K562 (cell line): ENCODE data around the gene G6PC2. TPM values are rescaled to one million over a fixed set of nuclear protein-coding genes. Genes with fewer than 3 reads are reported as not detected.

ENCODE experiments used
- BRF1 ChIP-seq: IDR thresholded peaks from 3 replicates; pipeline ENCODE4 v1.6.1; 2011; ENCODE audit warnings: borderline replicate concordance, mild to moderate bottlenecking; ENCODE audit not compliant: insufficient read length; ENCODE audit errors: extremely low read depth
- CCNT2 ChIP-seq: IDR thresholded peaks from 2 replicates; pipeline ENCODE4 v1.6.1; 2011; ENCODE audit warnings: borderline replicate concordance, low read depth, mild to moderate bottlenecking, moderate library complexity, mixed read lengths, low read length; ENCODE audit not compliant: insufficient read length; ENCODE audit errors: extremely low read depth
- CHD4 ChIP-seq: fragments of 200-600 bp; sonication (generic); IDR thresholded peaks from 3 replicates; pipeline ENCODE4 v1.6.1; 2012; ENCODE audit warnings: low read depth, mild to moderate bottlenecking, mixed read lengths, low read length, inconsistent platforms; ENCODE audit not compliant: insufficient read depth, insufficient replicate concordance, poor library complexity, severe bottlenecking
- HEY1 ChIP-seq: fragments of 250-450 bp; sonication (Bioruptor Pico); IDR thresholded peaks from 2 replicates; pipeline ENCODE4 v1.5.0; 2020; ENCODE audit warnings: mild to moderate bottlenecking, moderate library complexity, borderline replicate concordance
- HMGXB4 ChIP-seq: sonication (generic); formaldehyde crosslinking; IDR thresholded peaks from 2 replicates; pipeline ENCODE4 v1.8.1; 2023; ENCODE audit warnings: mild to moderate bottlenecking, missing genetic modification reagents
- MTA3 ChIP-seq: fragments of 450-650 bp; formaldehyde crosslinking; IDR thresholded peaks from 2 replicates; pipeline ENCODE4 v1.6.1; 2017; ENCODE audit warnings: mild to moderate bottlenecking, borderline replicate concordance
- MXI1 ChIP-seq: IDR thresholded peaks from 2 replicates; pipeline ENCODE4 v1.6.1; 2011; ENCODE audit warnings: low read depth, mild to moderate bottlenecking, improper control_type of control experiment, low read length
- NCOA2 ChIP-seq, 2 experiments: fragments of 450-650 bp; IDR thresholded peaks; 2 replicates each; pipeline ENCODE4 v1.6.1; 2018; ENCODE audit warnings: mild to moderate bottlenecking in 2 of 2, moderate library complexity in 1 of 2; ENCODE audit not compliant: partially characterized antibody in 2 of 2
- POLR2B ChIP-seq: fragments of 450-650 bp; IDR thresholded peaks from 2 replicates; pipeline ENCODE4 v1.6.1; 2018; ENCODE audit warnings: low read depth; ENCODE audit not compliant: partially characterized antibody
- RBM34 ChIP-seq: fragments of 200-400 bp; formaldehyde crosslinking; IDR thresholded peaks from 2 replicates; pipeline ENCODE4 v1.6.1; 2018; ENCODE audit warnings: low read length, borderline replicate concordance; ENCODE audit not compliant: insufficient read depth
- SIN3B ChIP-seq: fragments of 450-650 bp; IDR thresholded peaks from 2 replicates; pipeline ENCODE4 v1.6.1; 2017; ENCODE audit warnings: low read depth, mild to moderate bottlenecking, moderate library complexity
- SIRT6 ChIP-seq: IDR thresholded peaks from one replicate; pipeline ENCODE4 v1.6.1; 2012; ENCODE audit warnings: low read depth, mild to moderate bottlenecking, control low read depth, inconsistent platforms, low read length, moderate library complexity
- SREBF1 ChIP-seq: fragments of 150-350 bp; IDR thresholded peaks from 2 replicates; pipeline ENCODE4 v1.6.1; 2014; ENCODE audit warnings: antibody characterized with exemption, low read depth, low read length, borderline replicate concordance
- SRF ChIP-seq, 2 experiments: fragments of 250-450, 450-650 bp in 1 of 2; sonication (Bioruptor Pico) in 1 of 2; sonication (generic) in 1 of 2; formaldehyde crosslinking; IDR thresholded peaks; 2 replicates each; pipeline versions ENCODE4 v1.5.0 to v1.5.1; 2020 to 2022; ENCODE audit warnings: mild to moderate bottlenecking in 1 of 2, missing genetic modification reagents in 1 of 2
- TSC22D4 ChIP-seq: fragments of 450-650 bp; IDR thresholded peaks from 2 replicates; pipeline ENCODE4 v1.6.1; 2016; ENCODE audit warnings: missing genetic modification characterization, missing biosample characterization, control low read depth
- ZFP36 ChIP-seq: fragments of 150-350 bp; IDR thresholded peaks from 2 replicates; pipeline ENCODE4 v1.6.1; 2018; ENCODE audit warnings: low read length, low read depth; ENCODE audit not compliant: partially characterized antibody
- ZNF76 ChIP-seq: fragments of 250-450 bp; sonication (Bioruptor Pico); IDR thresholded peaks from 2 replicates; pipeline ENCODE4 v1.4.0; 2020; ENCODE audit warnings: mild to moderate bottlenecking, moderate library complexity, borderline replicate concordance
- ZNF780A ChIP-seq: fragments of 250-450 bp; sonication (Bioruptor Pico); IDR thresholded peaks from 2 replicates; pipeline ENCODE4 v1.5.0; 2021; ENCODE audit warnings: mild to moderate bottlenecking
- polyA plus RNA-seq, 8 experiments: library from polyadenylated mRNA; depleted of rRNA in 4 of 8; stranded (reverse) in 5 of 8; unstranded in 3 of 8; fragments of >200 nt; fragmentation: Nextera tagmentation in 2 of 8; fragmentation: Illumina TruSeq in 1 of 8; extraction: Ambion mirVana in 2 of 8; extraction: Trizol in 1 of 8; gene quantifications; 2 replicates each; pipeline versions ENCODE4 v1.2.1 to v1.2.3, GENCODE V29; 2011 to 2014; ENCODE audit warnings: inconsistent platforms in 1 of 8, missing spikeins in 1 of 8
- total RNA-seq, 7 experiments: library from RNA; depleted of rRNA in 6 of 7; stranded (reverse); fragments of >200 nt in 6 of 7; fragmentation: Illumina TruSeq in 2 of 7; extraction: Trizol in 2 of 7; gene quantifications; 2 replicates each; pipeline versions ENCODE4 v1.2.1 to v1.2.3, GENCODE V29; 2011 to 2021; ENCODE audit warnings: low replicate concordance in 1 of 7
- TF ChIP-seq, protein P1 (sequence below): fragments of 450-650 bp; IDR thresholded peaks from 2 replicates; pipeline ENCODE4 v1.6.1; 2017; ENCODE audit warnings: antibody characterized with exemption
- TF ChIP-seq, protein P2 (sequence below): sonication (generic); formaldehyde crosslinking; IDR thresholded peaks from 2 replicates; pipeline ENCODE4 v1.9.0; 2022; ENCODE audit warnings: mild to moderate bottlenecking, missing genetic modification reagents
- TF ChIP-seq, protein P3 (sequence below), 2 experiments: fragments of 450-650 bp in 1 of 2; sonication (generic) in 1 of 2; formaldehyde crosslinking; conservative IDR thresholded peaks; 2 replicates each; pipeline versions ENCODE4 v1.4.0 to v1.8.1; 2020 to 2022; ENCODE audit warnings: mild to moderate bottlenecking in 1 of 2, missing genetic modification reagents in 1 of 2

Gene G6PC2
- total and polyA plus RNA-seq, 9 of the 15 experiments (the other 6 are each of a cell fraction or from before 2014, with no cell fraction given), result 0.03 to 0.15 TPM; not detected in 7

DNA sequence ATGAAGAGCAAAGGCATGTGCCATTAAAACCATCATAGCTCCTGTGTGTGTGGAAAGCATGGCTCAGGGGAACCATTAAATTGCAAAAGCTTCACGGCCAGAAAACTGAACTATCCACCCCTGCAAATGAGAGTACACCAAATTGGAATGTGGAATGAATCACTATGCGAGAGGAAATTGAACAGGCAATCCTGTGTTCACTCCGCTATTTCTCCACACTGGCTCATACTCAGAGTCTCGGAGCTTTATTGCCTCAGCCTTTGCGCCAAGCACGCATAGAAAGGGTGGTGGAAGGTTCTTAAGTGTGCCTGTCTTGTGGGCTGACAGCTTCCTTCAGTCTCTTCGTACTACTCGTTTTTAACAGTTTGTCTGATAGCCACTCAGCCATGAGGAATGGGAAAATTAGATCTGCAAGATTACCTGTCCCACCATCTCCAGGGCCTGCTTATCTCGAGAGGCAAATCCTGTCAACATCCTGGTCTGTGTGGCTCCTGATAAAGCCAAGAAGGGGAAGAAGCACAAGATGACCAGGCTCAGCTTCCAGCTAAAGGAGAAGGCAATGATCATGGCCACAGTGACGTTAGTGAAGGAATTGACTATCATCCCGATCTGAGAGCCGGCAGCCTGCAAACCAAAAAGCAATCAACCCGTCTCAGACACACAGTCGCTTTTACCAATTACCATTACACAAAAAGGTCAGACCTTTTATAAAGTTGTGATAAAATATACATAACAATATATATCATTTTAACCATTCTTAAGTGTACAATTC lies 34.9 kb downstream of the G6PC2 start (continued):
- TF ChIP-seq, protein P1, sequence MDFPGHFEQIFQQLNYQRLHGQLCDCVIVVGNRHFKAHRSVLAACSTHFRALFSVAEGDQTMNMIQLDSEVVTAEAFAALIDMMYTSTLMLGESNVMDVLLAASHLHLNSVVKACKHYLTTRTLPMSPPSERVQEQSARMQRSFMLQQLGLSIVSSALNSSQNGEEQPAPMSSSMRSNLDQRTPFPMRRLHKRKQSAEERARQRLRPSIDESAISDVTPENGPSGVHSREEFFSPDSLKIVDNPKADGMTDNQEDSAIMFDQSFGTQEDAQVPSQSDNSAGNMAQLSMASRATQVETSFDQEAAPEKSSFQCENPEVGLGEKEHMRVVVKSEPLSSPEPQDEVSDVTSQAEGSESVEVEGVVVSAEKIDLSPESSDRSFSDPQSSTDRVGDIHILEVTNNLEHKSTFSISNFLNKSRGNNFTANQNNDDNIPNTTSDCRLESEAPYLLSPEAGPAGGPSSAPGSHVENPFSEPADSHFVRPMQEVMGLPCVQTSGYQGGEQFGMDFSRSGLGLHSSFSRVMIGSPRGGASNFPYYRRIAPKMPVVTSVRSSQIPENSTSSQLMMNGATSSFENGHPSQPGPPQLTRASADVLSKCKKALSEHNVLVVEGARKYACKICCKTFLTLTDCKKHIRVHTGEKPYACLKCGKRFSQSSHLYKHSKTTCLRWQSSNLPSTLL, result 0 out of 2 replicates have a peak, but pooled peaks have one; percentile 23
- TF ChIP-seq POLR2B (no peak), ZNF76 (CRISPR knock-in tag) (0 out of 2 replicates have a peak, but pooled peaks have one; percentile 0), SREBF1 (peak; percentile 77; the same call in 1 of the 2 replicates), ZFP36 (peak; percentile 7), NCOA2 (IDR thresholded peaks at IDR 0.05; ENCODE audit: partially characterized antibody in 2 of 2) (peak; percentile 54 to 78), SIN3B (no peak), MTA3 (peak; percentile 98), SIRT6 (no peak), CCNT2 (peak; percentile 100), CHD4 (no peak), BRF1 (no peak), HEY1 (CRISPR knock-in tag) (peak; percentile 86; the same call in 1 of the 2 replicates), SRF (CRISPR knock-in tag; IDR thresholded peaks at IDR 0.05) (no peak; a peak in 2 of 4 replicates), MXI1 (peak; percentile 66; the same call in 1 of the 2 replicates), RBM34 (no peak), TSC22D4 (tag) (no peak), HMGXB4 (no peak), ZNF780A (CRISPR knock-in tag) (no peak)
- TF ChIP-seq, protein P2, sequence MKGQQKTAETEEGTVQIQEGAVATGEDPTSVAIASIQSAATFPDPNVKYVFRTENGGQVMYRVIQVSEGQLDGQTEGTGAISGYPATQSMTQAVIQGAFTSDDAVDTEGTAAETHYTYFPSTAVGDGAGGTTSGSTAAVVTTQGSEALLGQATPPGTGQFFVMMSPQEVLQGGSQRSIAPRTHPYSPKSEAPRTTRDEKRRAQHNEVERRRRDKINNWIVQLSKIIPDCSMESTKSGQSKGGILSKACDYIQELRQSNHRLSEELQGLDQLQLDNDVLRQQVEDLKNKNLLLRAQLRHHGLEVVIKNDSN (CRISPR knock-in tag), result no peak
- TF ChIP-seq, protein P3, sequence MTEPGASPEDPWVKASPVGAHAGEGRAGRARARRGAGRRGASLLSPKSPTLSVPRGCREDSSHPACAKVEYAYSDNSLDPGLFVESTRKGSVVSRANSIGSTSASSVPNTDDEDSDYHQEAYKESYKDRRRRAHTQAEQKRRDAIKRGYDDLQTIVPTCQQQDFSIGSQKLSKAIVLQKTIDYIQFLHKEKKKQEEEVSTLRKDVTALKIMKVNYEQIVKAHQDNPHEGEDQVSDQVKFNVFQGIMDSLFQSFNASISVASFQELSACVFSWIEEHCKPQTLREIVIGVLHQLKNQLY (CRISPR knock-in tag; conservative IDR thresholded peaks at IDR 0.05), result no peak
